HL-60 (cell line): ENCODE results near the gene ZCCHC12.

Experiments used
- GABPA ChIP-seq: IDR thresholded peaks from 2 replicates; pipeline ENCODE4 v1.6.1; 2012; ENCODE audit warnings: low read depth
- POLR2AphosphoS5 ChIP-seq: IDR thresholded peaks from 2 replicates; pipeline ENCODE4 v1.6.1; 2012; ENCODE audit warnings: low read depth
- SPI1 ChIP-seq: IDR thresholded peaks from 2 replicates; pipeline ENCODE4 v1.6.1; 2012; ENCODE audit warnings: low read depth, mild to moderate bottlenecking, borderline replicate concordance
- TF ChIP-seq, protein P1 (sequence below): IDR thresholded peaks from one replicate; pipeline ENCODE4 v1.5.1; 2011; ENCODE audit warnings: low read length, control low read depth, inconsistent platforms; ENCODE audit not compliant: insufficient read depth
- TF ChIP-seq, protein P2 (sequence below): IDR thresholded peaks from 2 replicates; pipeline ENCODE4 v1.6.1; 2012; ENCODE audit warnings: low read depth; ENCODE audit not compliant: insufficient replicate concordance

DNA sequence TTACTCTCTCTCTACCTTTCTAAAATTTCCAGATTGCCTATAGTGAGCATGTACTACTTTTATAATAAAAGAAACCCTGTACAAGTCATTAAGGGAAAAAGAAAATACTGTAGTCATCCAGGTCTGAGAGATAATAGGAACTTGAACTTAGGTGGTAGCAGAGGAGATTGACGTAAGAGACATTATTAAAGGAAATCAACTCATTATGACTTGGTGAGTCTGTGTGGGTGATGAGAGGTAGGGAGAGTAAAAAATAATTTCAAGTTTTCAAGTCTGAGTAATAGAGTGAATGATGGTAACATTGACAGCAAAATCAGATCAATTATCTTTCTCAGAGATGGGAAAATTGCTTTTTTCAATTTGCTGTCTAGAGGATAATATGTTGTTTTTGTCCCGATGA lies 44.0 kb upstream of the ZCCHC12 start:
- TF ChIP-seq, protein P1, sequence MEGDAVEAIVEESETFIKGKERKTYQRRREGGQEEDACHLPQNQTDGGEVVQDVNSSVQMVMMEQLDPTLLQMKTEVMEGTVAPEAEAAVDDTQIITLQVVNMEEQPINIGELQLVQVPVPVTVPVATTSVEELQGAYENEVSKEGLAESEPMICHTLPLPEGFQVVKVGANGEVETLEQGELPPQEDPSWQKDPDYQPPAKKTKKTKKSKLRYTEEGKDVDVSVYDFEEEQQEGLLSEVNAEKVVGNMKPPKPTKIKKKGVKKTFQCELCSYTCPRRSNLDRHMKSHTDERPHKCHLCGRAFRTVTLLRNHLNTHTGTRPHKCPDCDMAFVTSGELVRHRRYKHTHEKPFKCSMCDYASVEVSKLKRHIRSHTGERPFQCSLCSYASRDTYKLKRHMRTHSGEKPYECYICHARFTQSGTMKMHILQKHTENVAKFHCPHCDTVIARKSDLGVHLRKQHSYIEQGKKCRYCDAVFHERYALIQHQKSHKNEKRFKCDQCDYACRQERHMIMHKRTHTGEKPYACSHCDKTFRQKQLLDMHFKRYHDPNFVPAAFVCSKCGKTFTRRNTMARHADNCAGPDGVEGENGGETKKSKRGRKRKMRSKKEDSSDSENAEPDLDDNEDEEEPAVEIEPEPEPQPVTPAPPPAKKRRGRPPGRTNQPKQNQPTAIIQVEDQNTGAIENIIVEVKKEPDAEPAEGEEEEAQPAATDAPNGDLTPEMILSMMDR: no peak
- TF ChIP-seq, protein P2, sequence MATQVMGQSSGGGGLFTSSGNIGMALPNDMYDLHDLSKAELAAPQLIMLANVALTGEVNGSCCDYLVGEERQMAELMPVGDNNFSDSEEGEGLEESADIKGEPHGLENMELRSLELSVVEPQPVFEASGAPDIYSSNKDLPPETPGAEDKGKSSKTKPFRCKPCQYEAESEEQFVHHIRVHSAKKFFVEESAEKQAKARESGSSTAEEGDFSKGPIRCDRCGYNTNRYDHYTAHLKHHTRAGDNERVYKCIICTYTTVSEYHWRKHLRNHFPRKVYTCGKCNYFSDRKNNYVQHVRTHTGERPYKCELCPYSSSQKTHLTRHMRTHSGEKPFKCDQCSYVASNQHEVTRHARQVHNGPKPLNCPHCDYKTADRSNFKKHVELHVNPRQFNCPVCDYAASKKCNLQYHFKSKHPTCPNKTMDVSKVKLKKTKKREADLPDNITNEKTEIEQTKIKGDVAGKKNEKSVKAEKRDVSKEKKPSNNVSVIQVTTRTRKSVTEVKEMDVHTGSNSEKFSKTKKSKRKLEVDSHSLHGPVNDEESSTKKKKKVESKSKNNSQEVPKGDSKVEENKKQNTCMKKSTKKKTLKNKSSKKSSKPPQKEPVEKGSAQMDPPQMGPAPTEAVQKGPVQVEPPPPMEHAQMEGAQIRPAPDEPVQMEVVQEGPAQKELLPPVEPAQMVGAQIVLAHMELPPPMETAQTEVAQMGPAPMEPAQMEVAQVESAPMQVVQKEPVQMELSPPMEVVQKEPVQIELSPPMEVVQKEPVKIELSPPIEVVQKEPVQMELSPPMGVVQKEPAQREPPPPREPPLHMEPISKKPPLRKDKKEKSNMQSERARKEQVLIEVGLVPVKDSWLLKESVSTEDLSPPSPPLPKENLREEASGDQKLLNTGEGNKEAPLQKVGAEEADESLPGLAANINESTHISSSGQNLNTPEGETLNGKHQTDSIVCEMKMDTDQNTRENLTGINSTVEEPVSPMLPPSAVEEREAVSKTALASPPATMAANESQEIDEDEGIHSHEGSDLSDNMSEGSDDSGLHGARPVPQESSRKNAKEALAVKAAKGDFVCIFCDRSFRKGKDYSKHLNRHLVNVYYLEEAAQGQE: no peak
- no peak for TF ChIP-seq GABPA
- TF ChIP-seq POLR2AphosphoS5: no peak
- TF ChIP-seq SPI1: no peak
